PFSK-1 (cell line): ENCODE results near the gene COMT.

ENCODE experiments used
- FOXP2 ChIP-seq: optimal IDR thresholded peaks from 2 replicates; pipeline ENCODE3; 2011; ENCODE audit warnings: borderline replicate concordance, control low read depth, inconsistent platforms; ENCODE audit not compliant: insufficient read depth; ENCODE audit errors: extremely low read length, extremely low read depth
- POLR2AphosphoS5 ChIP-seq: IDR thresholded peaks from 2 replicates; pipeline ENCODE4 v1.6.1; 2012; ENCODE audit warnings: low read depth, mild to moderate bottlenecking, control low read depth, low read length, moderate library complexity
- REST ChIP-seq, 2 experiments: IDR thresholded peaks; 2 replicates each; pipeline versions ENCODE4 v1.6.1 to v1.8.0; 2011 to 2012; ENCODE audit warnings: low read depth in 2 of 2, low read length in 2 of 2, control low read depth in 1 of 2, inconsistent platforms in 1 of 2, mild to moderate bottlenecking in 1 of 2, moderate library complexity in 1 of 2; ENCODE audit not compliant: insufficient read depth in 1 of 2
- SIN3A ChIP-seq: IDR thresholded peaks from 2 replicates; pipeline ENCODE4 v1.6.1; 2012; ENCODE audit warnings: mild to moderate bottlenecking, low read length, moderate library complexity, borderline replicate concordance; ENCODE audit not compliant: insufficient read depth
- TAF1 ChIP-seq: IDR thresholded peaks from 2 replicates; pipeline ENCODE4 v1.6.1; 2012; ENCODE audit warnings: low read length, control low read depth, borderline replicate concordance; ENCODE audit not compliant: insufficient read depth

The COMT gene

GRCh38 chr22:19976671-19977070, 35.1 kb downstream of the COMT start:
- TF ChIP-seq POLR2AphosphoS5 (no peak), FOXP2 (no peak), SIN3A (no peak), TAF1 (no peak), REST (IDR thresholded peaks at IDR 0.05; ENCODE audit: insufficient read depth in 1 of 2, low read depth in 2 of 2, low read length in 2 of 2) (no peak)

GRCh38 chr22:19977296-19978243, 36.0 kb downstream of the COMT start:
- no peak for TF ChIP-seq REST (IDR thresholded peaks at IDR 0.05; ENCODE audit: insufficient read depth in 1 of 2, low read depth in 2 of 2, low read length in 2 of 2)
- TF ChIP-seq POLR2AphosphoS5 = peak; percentile 29; the same call in 1 of the 2 replicates

- TF ChIP-seq POLR2AphosphoS5 = no peak
- no peak for TF ChIP-seq REST (IDR thresholded peaks at IDR 0.05; ENCODE audit: insufficient read depth in 1 of 2, low read depth in 2 of 2, low read length in 2 of 2)
Observed at GRCh38 chr22:19978748-19979147, 37.2 kb downstream of the COMT start.

- no peak for TF ChIP-seq REST (IDR thresholded peaks at IDR 0.05; ENCODE audit: insufficient read depth in 1 of 2, low read depth in 2 of 2, low read length in 2 of 2)
- no peak for TF ChIP-seq TAF1
- TF ChIP-seq FOXP2 = no peak
- TF ChIP-seq POLR2AphosphoS5 = no peak
- no peak for TF ChIP-seq SIN3A
Observed at GRCh38 chr22:19979712-19980493, 38.3 kb downstream of the COMT start.
